Aortic smooth muscle cell (primary cell): ENCODE measurements around the gene CDC14A. TPM values are rescaled to one million over a fixed set of nuclear protein-coding genes. Genes with fewer than 3 reads are reported as not detected.

Experiments used
- total RNA-seq: library from RNA; depleted of rRNA; stranded (reverse); fragments of >200 nt; gene quantifications from 2 replicates; pipeline ENCODE4 v1.2.3, GENCODE V29; 2014

Gene CDC14A, protein sequence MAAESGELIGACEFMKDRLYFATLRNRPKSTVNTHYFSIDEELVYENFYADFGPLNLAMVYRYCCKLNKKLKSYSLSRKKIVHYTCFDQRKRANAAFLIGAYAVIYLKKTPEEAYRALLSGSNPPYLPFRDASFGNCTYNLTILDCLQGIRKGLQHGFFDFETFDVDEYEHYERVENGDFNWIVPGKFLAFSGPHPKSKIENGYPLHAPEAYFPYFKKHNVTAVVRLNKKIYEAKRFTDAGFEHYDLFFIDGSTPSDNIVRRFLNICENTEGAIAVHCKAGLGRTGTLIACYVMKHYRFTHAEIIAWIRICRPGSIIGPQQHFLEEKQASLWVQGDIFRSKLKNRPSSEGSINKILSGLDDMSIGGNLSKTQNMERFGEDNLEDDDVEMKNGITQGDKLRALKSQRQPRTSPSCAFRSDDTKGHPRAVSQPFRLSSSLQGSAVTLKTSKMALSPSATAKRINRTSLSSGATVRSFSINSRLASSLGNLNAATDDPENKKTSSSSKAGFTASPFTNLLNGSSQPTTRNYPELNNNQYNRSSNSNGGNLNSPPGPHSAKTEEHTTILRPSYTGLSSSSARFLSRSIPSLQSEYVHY
- total RNA-seq, result 1.5 and 2.1 TPM in 2 replicates

DNA sequence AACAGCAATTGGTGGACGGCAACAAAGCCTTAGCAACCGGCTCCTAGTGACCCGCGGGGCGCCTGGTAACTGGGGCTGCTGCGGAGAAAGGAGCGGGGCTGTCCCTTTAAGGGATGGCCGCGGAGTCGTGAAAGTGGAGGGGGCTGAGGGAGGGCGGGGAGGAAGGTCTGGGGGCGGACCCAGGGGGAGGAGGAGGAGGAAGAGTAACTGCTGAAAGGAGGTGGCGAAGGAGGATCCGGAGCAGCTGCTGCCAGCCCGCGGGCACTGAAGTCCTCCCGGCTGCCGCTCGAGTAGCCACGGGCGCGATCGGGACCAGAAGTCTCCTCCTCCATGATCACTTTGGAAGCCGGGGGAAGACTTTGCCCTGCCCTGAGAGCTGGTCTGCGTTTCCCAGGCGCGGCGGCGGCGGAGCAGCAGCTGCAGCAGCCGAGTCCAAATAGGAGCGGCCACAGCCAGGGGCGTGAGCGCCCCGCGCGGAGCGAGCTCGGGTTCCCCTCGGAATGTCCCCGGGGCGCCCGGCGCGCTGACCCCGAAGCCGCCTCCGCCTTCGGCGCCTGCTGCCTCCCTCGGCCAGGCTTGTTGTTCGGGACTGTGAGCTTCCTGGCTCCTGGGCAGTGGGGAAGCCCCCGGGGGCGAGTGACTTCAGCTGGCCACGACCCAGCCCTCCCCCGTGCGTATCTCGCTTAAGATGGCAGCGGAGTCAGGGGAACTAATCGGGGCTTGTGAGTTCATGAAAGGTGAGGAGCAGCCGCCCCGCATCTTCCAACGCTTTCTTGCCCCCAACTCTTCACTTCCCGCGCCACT, at the start of gene CDC14A:
Gene CDC14A (plus strand): TSS at position 240 of the 804 bp plus-strand sequence. CDS start 449 bp downstream, at position 689.

Other genes with a start within 250 kb of the CDC14A start
- 2.1 and 2.5 TPM in 2 replicates for gene SASS6, start 219.6 kb upstream of the CDC14A start, total RNA-seq
- 11.8 and 14.5 TPM in 2 replicates for gene TRMT13, start 219.3 kb upstream of the CDC14A start, total RNA-seq
- 0.40 and 0.56 TPM in 2 replicates for gene LRRC39, start 174.2 kb upstream of the CDC14A start, total RNA-seq
- 6.2 and 8.8 TPM in 2 replicates for gene DBT, start 102.7 kb upstream of the CDC14A start, total RNA-seq
- 38.1 and 41.4 TPM in 2 replicates for gene RTCA, start 86.3 kb upstream of the CDC14A start, total RNA-seq
- gene GPR88, start 185.6 kb downstream of the CDC14A start, total RNA-seq, result under 0.01 TPM in 1 of 2 replicates, not detected in the other